ELR (cell line): ENCODE measurements around the gene EFNA4.

Experiments used
- DNase-seq: peaks from one replicate; pipeline ENCODE4 v3.0.0-alpha.2; 2015; ENCODE audit warnings: low read depth

The EFNA4 gene

DNA sequence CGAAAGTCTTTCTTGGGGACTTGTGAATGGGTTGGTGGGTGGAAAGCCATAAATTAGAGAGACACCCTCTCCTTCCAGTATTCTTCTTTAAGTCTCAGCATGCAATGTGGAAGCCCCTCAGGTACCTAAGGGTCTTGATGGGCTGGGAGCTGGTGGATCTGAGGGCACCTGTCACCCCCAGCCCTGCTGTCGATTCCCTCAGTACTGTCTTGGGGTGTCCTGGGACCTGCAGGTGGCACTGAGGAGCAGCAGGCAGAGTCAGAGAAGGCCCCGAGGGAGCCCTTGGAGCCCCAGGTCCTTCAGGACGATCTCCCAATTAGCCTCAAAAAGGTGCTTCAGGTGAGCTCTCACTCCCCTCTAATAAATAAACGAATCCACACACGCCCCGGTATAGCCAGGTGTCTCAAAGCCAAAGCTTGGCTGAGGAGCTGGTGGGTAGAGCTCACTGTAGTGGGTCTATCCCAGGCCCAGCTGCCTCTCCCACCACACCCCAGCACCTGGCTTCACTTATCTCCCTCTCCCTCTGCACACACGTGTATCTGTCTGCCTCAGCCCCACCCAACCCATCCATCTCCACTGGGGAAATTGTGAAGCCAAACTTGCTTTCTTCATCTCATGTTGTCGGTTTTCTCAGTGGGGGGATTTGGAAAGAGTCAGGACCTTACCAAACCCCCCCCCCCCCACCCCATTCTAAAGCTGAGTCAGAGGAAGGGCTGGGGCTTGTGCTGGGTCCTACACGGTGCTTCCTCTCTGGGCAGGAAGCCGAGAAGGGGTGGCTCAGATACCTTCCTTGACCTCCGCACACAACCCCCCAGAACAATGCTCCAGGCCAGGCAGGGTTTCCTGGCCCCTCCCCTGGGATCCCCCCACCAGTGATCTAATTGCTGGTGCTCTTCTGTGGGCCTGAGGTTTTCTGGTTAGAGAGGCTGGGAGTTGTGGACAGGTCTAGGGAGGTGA lies 10.8 kb upstream of the EFNA4 start:
- peak; percentile 47 for DNase-seq

DNA sequence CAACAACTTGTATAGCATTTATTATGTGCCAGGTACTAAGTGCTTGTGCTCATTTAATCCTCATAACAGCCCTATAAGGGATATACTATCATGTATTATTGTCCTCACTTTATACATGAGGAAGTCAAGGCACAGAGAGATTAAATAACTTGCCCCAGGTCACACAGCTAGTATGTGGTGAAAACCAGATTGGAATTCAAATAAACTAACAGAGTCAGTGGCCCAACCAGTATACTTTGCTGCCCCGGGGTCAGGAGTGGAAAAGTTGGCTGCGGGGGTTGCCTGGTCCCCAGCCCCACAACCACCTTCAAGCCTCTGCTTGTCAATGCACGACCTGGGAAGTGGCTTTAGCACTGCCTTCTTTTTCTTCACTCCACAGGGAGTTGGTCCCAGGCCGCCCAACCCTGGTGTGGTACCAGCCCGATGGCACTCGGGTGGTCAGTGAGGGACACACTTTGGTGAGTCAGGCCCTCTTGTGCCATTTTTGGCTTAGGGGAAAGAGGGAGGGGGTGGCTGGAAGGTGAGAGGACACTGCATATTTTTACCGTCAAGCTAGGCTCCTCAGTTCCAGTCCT lies 9.9 kb upstream of the EFNA4 start:
- no peak for DNase-seq

DNA sequence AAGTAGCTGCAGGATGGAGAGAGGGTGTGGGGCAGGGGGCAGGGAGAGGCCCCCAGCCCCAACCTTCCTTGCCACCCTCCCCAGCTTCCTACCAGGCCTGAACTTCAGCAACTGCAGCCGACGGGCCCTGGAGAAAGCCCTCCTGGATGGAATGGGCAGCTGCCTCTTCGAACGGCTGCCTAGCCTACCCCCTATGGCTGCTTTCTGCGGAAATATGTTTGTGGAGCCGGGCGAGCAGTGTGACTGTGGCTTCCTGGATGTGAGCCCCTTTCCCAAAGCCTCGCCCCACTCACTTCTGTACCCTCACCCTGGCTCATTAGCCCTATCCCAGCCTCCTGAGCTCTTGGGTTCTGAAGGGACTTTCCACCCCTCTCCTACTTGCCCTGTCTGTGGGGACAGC lies 6.4 kb upstream of the EFNA4 start:
- no peak for DNase-seq

DNA sequence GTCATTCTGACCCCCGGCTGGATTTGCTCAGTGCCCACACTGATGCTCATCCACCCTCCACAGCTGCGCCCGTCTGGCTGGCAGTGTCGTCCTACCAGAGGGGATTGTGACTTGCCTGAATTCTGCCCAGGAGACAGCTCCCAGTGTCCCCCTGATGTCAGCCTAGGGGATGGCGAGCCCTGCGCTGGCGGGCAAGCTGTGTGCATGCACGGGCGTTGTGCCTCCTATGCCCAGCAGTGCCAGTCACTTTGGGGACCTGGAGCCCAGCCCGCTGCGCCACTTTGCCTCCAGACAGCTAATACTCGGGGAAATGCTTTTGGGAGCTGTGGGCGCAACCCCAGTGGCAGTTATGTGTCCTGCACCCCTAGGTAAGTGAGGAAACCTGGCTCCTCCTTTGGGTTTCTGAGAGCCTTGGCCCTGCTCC lies 5.7 kb upstream of the EFNA4 start:
- no peak for DNase-seq

DNA sequence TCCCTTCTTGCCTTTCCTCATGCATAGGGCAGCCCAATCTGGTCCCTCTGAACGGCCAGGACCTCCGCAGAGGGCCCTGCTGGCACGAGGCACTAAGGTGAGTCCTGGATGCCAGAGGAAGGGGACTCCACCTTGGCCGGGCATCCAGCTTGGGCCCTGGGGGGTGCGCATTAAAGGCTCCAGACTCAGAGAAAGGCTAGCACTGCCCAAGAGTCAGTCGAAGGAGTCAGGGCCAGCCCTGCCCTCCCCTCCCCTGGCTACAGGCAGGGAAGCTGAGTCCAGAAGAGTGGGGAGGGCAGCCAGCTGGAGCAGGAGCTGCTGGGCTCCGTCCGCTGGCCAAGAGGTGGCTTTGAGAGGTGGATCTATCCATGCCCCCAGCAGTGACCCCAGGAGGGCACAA lies 2.8 kb upstream of the EFNA4 start:
- no peak for DNase-seq

DNA sequence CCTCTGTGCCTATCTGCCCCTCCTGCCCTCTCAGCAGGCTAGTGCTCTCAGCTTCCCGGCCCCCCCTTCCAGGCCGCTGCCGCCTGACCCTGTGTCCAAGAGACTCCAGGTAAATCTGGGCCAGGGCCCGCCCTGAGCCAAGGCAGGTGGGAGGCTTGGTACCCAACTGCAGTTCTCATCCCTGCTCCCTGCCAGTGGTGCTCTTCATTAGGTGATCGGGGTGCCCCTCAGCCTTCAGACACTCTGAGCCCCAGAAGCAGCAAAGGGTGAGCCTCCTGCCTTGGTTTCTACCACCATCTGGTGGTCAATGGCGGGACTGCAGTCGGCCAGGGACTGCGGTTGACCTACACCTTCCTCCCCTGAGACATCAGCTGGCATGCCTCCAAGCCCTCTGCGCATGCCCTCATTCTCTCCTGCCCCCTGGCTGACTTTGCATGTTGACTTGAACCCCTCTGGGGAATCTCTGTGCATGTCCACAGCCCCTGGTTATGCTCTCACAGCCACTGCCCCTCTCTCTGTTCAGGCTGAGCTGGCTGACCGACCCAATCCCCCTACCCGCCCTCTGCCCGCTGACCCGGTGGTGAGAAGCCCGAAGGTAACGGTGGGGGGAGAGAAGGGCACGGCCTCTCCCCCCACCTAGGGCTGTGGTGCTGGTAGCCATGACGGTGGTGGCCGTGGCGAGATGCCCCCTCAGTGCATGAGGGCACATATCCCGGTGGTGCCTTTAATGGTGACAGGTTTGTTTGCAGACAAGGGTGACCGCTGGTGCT lies 2.0 kb upstream of the EFNA4 start:
- peak; percentile 93 for DNase-seq

DNA sequence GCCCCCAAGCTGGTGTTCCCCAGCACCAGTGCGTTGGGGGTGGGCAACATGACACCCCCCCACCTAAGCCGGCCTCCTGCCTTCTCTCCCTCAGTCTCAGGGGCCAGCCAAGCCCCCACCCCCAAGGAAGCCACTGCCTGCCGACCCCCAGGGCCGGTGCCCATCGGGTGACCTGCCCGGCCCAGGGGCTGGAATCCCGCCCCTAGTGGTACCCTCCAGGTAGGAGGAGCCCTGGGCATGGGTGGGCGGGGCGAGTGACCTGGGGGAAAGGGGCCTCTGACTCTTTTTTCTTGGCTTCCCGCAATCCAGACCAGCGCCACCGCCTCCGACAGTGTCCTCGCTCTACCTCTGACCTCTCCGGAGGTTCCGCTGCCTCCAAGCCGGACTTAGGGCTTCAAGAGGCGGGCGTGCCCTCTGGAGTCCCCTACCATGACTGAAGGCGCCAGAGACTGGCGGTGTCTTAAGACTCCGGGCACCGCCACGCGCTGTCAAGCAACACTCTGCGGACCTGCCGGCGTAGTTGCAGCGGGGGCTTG lies 1.3 kb upstream of the EFNA4 start:
- DNase-seq, result no peak

DNA sequence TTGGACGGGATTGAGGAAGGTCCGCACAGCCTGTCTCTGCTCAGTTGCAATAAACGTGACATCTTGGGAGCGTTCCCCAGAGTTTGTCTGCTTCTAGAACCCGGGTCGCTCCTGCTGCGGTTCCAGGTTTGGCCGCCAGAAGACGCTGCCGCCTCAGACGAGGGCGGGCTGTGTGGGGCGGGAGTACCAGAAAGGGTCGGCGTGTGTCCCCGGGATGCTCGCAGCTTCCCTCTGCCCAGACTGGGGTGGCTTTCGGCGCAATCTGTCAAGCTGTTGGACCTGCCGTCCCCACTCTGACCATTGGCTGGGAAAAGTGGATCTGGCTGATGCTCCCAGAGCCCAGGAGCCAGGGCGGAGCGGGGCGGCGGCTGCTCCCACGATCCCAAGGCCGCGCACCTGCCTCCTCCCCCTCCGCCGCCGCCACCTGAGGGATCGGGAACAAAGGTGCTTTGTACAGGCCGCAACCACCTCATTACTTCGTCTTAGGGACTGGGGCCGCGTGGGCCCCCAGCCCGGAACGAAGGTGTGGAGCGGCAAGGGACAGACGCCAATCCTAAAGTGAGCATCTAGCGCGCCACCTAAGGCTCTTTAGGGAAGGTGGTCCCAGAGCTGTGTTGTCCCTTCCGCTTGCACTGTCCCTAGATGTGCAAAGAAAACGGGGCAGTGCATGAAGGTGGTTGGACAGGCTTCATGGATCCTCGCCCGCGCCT lies 683 bp upstream of the EFNA4 start:
- peak; percentile 65 for DNase-seq

DNA sequence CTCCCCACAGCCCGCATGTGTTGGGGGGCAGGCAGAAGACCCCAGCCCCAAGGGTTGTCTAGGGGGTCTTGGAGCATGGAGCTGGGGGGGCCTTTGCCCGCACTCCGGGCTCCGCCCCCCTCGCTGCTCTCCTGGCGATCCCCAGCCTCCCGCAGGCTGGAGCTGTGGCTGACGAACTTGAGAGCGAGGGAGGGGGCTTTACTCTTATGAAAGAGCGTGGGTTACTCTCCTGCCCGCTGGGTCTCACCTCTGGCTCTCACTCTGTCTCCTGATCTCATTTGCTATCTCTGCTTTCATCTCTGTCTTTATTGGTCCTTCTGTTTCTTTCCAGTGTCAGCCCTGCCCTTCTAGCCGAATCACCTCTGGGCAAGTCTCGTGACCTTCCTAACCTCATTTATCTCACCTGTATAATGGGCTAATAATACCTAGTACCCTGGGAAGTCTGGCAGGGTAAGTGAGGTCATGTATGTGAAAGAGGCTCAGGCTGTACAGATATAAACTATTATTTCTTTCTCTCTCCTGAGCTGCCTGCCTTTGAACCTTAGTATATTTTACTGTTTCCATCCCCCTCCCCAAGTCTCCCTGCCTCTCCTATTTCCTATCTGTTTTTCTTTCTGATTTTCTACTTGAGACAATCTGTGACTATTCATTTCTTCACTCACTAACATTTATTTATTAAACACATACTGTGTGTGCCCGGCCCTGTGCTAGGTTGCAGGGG lies 731 bp downstream of the EFNA4 start:
- DNase-seq, result peak; percentile 46

DNA sequence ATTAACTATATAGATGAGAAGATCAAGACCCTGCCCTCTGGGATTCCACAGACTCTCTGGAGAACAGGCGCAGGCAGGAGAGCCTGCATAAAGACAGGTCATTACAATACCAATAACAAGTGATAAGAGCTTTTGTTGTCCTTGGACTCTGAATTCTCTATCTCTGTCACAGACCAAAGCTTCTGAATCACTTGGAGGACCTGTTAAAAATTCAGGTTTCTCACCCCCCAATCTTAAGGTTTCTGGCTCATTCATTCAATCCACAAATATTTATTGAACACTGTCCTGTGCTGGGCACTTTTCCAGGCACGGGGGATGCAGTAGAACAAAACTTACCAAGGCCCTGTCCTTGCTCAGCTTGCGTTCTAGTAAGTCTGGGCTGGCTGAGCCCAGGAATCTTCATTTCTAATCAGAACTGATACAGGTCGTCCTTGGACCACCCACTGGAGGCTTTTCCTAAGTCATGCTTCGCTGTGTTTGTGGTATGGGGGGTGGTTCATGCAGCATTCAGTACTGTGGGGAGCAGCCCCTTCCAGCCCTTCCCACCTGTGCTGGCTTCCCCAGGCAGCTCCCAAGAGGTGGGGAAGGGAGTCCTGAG lies 1.4 kb downstream of the EFNA4 start:
- no peak for DNase-seq

DNA sequence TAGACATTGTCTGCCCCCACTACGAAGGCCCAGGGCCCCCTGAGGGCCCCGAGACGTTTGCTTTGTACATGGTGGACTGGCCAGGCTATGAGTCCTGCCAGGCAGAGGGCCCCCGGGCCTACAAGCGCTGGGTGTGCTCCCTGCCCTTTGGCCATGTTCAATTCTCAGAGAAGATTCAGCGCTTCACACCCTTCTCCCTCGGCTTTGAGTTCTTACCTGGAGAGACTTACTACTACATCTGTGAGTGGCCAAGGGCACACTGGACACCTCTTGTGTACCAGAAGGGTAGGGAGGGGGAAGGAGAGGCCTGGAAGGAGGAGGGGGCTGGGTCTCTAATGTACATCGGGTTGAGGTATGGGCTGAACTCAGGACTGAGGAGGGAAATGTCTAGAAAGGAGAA lies 3.2 kb downstream of the EFNA4 start:
- no peak for DNase-seq

DNA sequence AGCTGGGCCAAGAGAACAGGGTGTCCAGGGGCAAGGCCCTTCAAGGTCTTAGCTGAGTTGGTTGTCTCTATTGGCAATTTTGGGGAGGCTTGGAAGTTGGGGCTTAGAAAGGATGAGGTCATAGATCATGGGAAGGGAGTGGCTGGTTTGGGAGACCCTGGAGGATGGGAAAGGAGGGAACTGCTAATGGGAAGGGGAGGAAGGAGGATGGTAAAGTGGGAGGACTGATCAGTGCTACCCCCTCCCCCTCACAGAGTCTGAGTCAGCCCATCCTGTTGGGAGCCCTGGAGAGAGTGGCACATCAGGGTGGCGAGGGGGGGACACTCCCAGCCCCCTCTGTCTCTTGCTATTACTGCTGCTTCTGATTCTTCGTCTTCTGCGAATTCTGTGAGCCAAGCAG lies 5.1 kb downstream of the EFNA4 start:
- DNase-seq, result no peak

DNA sequence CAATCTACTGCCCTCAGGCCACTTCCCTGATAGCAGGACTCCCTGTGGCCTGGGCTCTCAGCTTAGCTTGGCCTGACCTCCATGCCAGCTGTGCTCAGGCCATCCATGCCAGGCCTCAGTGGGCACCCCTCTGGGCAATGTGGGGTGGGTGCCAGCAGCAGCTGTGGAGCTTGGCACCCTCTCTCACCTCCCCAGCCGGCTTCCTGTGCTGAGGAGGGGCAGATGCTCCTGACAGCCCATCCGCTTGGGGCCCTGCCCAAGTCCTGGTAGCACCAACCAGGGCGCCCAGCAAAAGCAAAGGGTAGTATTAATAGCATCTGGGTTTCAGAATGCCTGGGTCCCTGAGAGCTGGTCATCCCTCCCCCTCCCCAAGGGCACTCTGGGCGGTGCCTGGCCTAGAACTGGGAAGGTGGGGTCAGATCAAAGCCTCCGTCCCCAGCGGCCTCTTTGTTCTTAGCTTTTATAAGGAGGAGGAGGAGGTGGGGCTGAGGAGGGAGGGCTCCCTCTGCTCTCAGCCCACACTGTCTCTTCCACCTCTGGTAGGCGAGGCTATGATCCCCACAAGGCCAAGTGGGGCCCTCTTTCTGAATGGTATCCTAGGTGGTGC lies 6.1 kb downstream of the EFNA4 start:
- no peak for DNase-seq

DNA sequence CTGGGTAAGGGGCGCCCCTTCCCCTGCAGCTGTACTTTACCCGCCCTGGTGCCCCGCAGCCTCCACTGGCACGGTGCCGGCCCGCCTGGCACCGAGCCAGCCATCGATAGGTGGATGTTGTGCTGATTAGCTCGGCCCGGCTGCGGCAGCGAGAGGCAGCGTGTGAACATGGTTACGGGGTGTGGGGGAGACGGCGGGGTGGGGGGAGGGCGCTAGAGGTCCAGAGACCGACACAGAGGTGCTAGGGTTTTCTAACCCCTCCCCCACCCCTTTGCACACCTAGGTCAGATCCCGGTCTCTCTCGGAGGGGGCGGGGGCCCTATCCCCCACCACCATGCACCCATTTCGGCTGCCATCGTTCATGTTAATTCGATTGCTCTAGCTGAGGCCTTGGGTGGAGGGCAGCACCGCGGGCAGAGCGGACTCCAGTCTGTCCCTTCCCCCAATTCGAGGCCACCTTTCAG lies 6.7 kb downstream of the EFNA4 start:
- no peak for DNase-seq

DNA sequence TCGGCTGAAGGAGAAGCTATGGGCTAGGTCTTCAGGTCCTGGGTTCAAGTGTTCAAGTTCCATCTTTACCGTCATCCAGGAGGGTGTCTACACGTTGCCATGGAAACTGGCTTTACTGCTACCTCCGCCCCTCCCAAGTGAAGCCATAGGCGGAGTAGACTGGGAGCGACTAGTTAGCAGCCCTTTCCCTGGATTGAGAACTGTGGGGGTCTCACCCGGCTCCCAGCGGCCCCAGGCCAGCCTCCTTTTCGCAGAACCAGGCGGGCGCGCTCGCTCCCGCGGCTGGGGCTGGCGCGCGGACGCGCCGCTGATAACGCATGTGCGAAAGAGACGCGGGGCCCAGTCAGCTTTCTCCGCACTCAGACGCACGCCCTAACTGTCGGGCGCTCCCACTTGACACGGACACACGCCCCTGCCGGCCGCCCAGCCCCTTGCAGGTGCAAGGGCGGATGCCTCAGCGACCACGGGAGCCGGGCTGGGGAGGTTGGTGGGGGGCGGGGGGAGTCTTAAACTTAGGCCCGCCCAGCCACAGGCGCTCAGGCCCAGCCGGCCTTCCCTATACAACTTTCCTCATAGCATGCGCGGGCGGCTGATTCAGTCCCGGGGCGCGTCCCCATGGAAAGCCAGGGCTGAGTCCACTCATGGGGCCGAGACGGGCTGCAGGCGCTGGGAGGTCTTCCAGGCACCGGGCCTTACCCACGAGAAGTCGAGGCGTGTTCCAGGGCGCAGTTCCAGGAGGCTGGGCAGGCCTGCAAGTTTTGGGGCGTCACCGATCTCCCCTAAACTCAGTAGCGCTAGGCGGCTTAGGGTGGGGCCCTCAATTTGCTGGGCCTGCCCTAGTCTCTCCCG lies 7.4 kb downstream of the EFNA4 start:
- DNase-seq, result peak; percentile 89

DNA sequence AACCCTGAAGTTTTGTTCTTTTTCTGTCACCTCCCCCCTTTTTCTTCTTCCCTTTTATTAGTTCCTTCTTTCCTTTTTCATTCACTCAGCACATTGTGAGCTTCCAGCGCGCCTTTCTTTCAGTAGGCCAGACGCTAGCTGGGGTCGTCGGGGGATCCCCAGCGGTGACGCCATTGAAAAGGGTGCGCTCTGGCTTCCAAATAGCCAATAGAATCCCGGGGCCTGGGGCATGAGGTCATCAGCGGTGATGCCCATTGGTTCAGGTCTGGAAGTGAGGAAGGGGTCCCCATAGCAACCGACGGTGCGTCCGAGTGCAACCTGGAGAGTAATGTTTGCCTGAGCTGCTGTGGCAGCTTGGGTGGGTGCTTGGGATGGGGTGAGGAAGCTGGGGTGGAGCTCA lies 8.2 kb downstream of the EFNA4 start:
- no peak for DNase-seq

DNA sequence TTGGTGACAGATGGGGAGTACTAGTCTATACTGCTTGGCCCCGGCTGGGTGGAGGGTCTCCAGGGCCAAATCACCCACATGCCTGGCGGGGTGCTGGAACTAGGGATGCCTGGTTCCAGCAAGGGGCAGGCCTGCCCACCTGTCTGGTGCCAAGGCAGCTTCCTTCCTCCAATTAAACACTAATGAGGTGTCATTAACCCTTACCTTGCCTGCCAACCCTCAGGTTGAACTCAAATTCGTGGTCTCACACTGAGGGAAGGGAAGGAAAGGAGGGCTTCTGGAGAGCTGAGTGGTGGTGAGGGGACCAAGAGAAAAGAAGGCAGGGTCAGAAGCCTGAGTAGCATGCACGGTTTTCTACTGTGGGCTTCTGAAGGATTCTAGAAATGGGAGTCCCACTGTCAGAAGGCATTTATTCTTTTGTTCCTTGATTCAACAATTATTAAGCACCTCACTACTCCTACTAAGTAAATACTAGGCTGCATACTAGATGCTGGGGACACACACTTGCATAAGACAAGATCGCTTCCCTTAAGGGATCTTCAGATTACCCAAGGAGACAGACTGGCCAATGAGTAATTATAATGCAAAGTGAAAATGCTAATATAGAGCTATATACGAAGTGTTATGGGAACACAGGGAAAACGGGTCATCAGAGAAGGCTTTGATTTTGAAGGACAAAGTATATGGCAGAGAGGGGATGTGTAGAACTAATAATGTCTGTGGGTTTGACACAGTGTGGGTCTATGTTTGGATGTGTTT lies 9.2 kb downstream of the EFNA4 start:
- no peak for DNase-seq

DNA sequence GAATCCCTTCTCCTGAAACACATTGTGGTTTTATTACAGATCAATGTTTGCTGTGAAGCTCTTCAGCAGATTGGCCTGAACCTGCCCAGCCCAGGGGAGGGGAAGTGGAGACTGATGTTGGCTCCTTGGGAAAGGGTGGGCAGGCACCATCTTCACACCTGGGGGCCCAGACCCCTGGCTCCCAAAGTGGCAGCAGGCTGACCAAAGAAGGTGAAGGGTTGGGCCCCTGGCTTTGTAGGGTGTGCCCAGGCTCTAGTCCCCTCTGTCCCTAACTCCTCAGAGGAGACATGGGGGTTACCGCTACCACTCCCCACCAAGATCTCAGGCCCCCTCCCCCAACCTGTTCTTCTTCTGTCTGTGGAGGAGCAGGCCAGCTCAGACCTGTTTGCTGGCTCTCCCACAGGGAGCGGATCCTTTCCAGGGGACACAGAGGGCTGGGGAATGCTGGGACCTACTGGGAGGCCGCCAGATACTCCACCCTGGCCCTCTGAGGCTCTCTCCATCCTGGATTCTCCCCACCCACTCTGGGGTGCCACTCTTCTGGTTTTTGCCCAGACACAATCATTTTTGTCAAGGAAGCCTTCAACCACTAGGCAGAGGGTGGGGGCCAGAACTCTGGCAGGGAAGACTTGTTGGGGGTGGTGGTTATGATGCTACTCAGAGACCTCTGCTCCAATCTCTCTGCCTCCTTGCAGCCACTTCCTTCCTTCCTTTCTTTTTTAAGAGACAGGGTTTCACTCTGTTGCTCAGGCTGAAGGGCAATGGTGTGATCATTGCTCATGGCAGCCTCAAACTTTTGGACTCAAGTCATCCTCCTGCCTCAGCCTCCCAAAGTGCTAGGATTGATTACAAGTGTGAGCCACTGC lies 10.1 kb downstream of the EFNA4 start:
- DNase-seq, result no peak
